Muscle of arm (tissue), 12 donors: ENCODE data around the gene KCNK3. TPM values are rescaled to one million over a fixed set of nuclear protein-coding genes. Genes with fewer than 3 reads are reported as not detected.

Experiments
- DNase-seq: peaks from one replicate; pipeline ENCODE4 v3.0.0-alpha.2; 2013
- polyA plus RNA-seq, 12 donors: library from polyadenylated mRNA; unstranded; fragments of 120-200 nt; gene quantifications; one replicate each; pipeline ENCODE4 v1.2.1, GENCODE V29; 2013; ENCODE audit not compliant: insufficient read length in 12 of 12

KCNK3 gene
- polyA plus RNA-seq, 12 donors = 0.48 to 5.8 (median 0.92) TPM; not detected in 1

DNA sequence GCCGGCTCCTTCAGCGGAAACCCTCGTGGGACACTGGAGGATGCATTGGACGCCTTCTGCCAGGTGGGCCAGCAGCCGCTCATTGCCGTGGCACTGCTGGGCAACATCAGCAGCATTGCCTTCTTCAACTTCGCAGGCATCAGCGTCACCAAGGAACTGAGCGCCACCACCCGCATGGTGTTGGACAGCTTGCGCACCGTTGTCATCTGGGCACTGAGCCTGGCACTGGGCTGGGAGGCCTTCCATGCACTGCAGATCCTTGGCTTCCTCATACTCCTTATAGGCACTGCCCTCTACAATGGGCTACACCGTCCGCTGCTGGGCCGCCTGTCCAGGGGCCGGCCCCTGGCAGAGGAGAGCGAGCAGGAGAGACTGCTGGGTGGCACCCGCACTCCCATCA is 85.6 kb downstream of the KCNK3 start:
- DNase-seq = no peak

DNA sequence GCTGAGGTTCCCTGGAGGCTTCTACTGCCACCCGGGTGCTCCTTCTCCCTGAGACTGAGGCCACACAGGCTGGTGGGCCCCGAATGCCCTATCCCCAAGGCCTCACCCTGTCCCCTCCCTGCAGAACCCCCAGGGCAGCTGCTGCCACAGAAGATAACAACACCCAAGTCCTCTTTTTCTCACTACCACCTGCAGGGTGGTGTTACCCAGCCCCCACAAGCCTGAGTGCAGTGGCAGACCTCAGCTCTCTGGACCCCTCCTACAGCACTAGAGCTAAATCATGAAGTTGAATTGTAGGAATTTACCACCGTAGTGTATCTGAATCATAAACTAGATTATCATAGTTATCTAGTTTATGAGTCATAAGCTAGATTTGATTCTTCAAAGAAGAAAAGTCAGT is 86.0 kb downstream of the KCNK3 start:
- DNase-seq = no peak

DNA sequence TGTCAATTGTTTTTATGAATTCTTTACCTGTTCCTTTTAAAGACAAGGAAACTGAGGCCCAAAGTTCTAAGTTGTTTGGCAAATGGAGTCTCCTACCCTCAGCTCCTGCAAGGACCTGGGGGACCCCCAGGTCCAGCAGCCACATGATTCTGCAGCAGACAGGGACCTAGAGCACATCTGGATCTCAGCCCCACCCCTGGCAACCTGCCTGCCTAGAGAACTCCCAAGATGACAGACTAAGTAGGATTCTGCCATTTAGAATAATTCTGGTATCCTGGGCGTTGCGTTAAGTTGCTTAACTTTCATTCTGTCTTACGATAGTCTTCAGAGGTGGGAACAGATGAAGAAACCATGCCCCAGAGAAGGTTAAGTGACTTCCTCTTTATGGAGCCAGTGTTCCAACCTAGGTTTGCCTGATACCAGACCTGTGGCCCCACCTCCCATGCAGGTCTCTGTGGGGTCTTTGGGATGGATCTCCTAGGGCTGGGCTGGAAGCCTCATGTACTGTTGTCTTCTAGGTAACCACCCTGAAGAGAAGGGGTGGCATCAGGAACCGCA is 87.8 kb downstream of the KCNK3 start:
- no peak for DNase-seq

Other genes with a start within 250 kb of the KCNK3 start
- gene OTOF, start 214.6 kb upstream of the KCNK3 start, polyA plus RNA-seq = 10 to 100 TPM in 10 of 12 donors, 1 to 10 TPM in 1, not detected in 1; 8.3 to 29.6 (median 17.6) TPM
- gene CIB4, start 51.4 kb upstream of the KCNK3 start, polyA plus RNA-seq = not detected
- gene SLC35F6, start 71.6 kb downstream of the KCNK3 start, polyA plus RNA-seq = 10 to 100 TPM in 1 of 12 donors, 1 to 10 TPM in 10, not detected in 1; 6.1 to 10.3 (median 8.3) TPM
- gene CENPA, start 93.3 kb downstream of the KCNK3 start, polyA plus RNA-seq = 10 to 100 TPM in 4 of 12 donors, 1 to 10 TPM in 6, not detected in 2; 4.3 to 13.8 (median 7.6) TPM
- 10 to 100 TPM in 10 of 12 donors, 1 to 10 TPM in 1, not detected in 1; 8.2 to 24.2 (median 21.2) TPM for gene DPYSL5, start 155.4 kb downstream of the KCNK3 start, polyA plus RNA-seq